Mucosa of descending colon (tissue), 3 donors: Measurements from ENCODE around the gene UCP3. TPM values are rescaled to one million over a fixed set of nuclear protein-coding genes. Genes with fewer than 3 reads are reported as not detected.

Experiments used
- ATAC-seq: fragments of 200-7000 bp; cut with Tn5 transposase; one replicate; pipeline ENCODE4 v1.9.1; 2020; ENCODE audit warnings: mild to moderate bottlenecking, moderate library complexity
- DNase-seq, 3 donors: peaks; one replicate each; pipeline ENCODE4 v3.0.0-alpha.2; 2020
- H3K36me3 ChIP-seq: fragments of 200-600 bp; one replicate; pipeline ENCODE4 v1.8.0; 2021; ENCODE audit warnings: low read depth, mild to moderate bottlenecking
- H3K4me1 ChIP-seq: fragments of 200-600 bp; one replicate; pipeline ENCODE4 v1.8.0; 2021; ENCODE audit warnings: low read depth, mild to moderate bottlenecking
- H3K4me3 ChIP-seq: fragments of 200-600 bp; one replicate; pipeline ENCODE4 v1.8.0; 2021; ENCODE audit warnings: mild to moderate bottlenecking
- H3K9me3 ChIP-seq: fragments of 200-600 bp; one replicate; pipeline ENCODE4 v1.8.0; 2021; ENCODE audit warnings: mild to moderate bottlenecking
- intact Hi-C, 2 donors: fragments of 100-400 bp; cut with DNase I in 1 of 2; cut with micrococcal nuclease in 1 of 2; formaldehyde crosslinking; loops; one replicate each; pipeline versions ENCODE4 v1.11.0 to v1.11.1; 2022; cut with DNase I, micrococcal nuclease
- long read RNA-seq, 2 donors: library from polyadenylated mRNA; unstranded; transcript quantifications; one replicate each; pipeline ENCODE4 v2.0.0, GENCODE V29; 2019 to 2021
- total RNA-seq, 3 donors: library from RNA; stranded (reverse); fragmentation: NEBNext Ultra II Directional in 2 of 3; extraction: Animal tissue kit (Norgen Biotek cat#: 25700) in 2 of 3; gene quantifications; one replicate each; pipeline versions ENCODE4 v1.2.1 to v1.2.4, GENCODE V29; 2021 to 2023
- TF ChIP-seq, protein P1 (sequence below): fragments of 200-600 bp; IDR thresholded peaks from one replicate; pipeline ENCODE4 v1.8.0; 2022; ENCODE audit warnings: antibody characterized with exemption, mild to moderate bottlenecking
- donor health status: DM: no; HTN: no; CAD: no; lungs with moderate emphysema.
- donor health status: DM: no; HTN: no; CAD: no.
- donor health status: DM: no; HTN: yes; CAD: no.

UCP3 gene, protein sequence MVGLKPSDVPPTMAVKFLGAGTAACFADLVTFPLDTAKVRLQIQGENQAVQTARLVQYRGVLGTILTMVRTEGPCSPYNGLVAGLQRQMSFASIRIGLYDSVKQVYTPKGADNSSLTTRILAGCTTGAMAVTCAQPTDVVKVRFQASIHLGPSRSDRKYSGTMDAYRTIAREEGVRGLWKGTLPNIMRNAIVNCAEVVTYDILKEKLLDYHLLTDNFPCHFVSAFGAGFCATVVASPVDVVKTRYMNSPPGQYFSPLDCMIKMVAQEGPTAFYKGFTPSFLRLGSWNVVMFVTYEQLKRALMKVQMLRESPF
- 1 to 10 TPM in 2 of 3 donors, under 1 TPM in 1; 0.90 to 2.8 (median 2.2) TPM for total RNA-seq
- long read RNA-seq, donor 1 = 0 reads
- long read RNA-seq, donor 2 = 0 reads

DNA sequence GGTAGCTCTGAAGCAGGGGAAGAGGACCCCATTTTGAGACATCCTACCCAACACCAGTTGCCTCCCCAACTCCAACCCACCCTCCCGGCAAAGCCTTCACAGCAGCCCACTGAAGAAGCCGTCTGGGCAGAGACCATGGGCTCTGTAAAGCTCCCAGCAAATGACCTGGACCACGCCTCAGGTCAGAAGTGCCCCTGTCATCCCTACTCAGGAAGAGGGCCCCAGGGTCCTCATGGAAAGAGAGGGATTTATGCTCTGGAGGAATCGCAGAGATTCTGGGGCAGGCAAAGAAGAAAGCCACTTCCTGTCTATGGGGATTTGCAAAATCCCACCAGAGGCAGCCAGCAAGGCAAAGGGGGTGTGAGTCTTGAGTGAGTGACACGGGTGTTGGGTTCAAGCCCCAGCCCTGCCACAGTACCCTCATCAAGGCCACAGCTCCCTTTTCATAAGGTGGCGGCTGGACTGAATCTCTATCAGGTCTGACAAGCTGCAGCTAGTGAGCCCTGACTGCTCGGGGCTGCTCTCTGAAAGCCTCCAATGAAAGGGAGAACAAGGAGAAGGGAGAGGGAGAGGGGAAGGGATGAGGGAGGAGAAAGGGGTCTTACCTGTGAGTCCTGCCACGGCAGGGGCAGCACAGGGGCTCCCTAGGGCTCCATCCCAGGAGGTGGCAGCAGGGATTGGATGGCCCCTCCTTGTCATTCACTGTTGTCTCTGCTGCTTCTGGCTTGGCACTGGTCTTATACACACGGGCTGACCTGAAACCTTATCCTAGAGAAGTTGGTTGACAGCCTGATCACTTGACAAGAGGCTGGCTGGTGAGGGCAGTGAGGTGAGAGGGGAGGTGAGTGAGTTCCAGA is at the start of gene UCP3:
UCP3 (minus strand) TSS at position 713 of the 857 bp plus-strand sequence. CDS start 2,043 bp downstream, outside the sequence.
- no peak within 1 kb of the TSS for H3K4me3 ChIP-seq
- ATAC-seq (no peak), DNase-seq (no peak)
- TF ChIP-seq, protein P1, sequence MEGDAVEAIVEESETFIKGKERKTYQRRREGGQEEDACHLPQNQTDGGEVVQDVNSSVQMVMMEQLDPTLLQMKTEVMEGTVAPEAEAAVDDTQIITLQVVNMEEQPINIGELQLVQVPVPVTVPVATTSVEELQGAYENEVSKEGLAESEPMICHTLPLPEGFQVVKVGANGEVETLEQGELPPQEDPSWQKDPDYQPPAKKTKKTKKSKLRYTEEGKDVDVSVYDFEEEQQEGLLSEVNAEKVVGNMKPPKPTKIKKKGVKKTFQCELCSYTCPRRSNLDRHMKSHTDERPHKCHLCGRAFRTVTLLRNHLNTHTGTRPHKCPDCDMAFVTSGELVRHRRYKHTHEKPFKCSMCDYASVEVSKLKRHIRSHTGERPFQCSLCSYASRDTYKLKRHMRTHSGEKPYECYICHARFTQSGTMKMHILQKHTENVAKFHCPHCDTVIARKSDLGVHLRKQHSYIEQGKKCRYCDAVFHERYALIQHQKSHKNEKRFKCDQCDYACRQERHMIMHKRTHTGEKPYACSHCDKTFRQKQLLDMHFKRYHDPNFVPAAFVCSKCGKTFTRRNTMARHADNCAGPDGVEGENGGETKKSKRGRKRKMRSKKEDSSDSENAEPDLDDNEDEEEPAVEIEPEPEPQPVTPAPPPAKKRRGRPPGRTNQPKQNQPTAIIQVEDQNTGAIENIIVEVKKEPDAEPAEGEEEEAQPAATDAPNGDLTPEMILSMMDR = no peak
- no peaks in the 10 kb centered on the region for H3K36me3 ChIP-seq
- H3K9me3 ChIP-seq = no peaks in the 10 kb centered on the region
- H3K4me1 ChIP-seq = no peaks in the 10 kb centered on the region
- intact Hi-C loops = no loop called here

DNA sequence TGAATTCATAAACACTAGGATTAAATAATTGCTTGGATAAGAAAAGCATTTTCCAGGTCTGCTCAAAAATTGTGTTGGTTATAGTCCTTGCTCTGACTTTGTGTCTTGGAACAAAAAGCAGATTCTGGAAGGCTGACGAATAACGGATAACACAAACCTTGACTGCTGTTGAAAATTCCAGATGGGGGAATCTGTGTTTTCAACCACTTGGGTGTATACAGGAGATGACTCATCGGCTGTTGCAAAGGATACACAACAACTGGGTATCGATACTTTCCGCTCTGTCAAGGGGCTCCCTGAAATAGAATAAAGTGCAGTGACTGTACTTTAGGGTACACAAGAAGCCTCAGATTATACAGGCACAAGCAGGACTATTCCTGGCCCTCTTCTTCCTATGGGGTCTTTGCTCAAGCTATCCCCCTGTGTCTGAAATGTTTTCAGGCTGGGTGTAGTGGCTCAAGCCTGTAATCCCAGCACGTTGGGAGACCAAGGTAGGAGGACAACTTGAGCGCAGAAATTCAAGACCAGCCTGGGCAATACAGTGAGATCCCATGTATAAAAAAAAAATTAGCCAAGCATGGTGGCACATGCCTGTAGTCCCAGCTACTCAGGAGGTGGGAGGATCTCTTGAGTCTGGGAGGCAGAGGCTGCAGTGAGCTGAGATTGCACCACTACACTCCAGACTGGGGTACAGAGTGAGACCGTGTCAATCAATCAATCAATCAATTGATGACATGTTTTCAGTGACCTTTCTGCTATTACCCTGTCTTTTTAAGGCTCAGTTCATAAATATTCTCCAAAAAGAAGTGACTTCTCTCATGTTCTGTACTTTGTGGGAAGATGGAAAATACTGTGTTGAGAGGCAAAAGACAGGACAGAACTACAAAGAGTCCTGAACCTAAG is 48.6 kb upstream of the UCP3 start:
- H3K4me1 ChIP-seq = no peaks in the 10 kb centered on the region
- DNase-seq (no peak), ATAC-seq (no peak)
- intact Hi-C loops = no loop called here
- TF ChIP-seq, protein P1 = no peak
- no peaks in the 10 kb centered on the region for H3K9me3 ChIP-seq
- no peaks in the 10 kb centered on the region for H3K36me3 ChIP-seq
- no peak overlapping the region for H3K4me3 ChIP-seq

DNA sequence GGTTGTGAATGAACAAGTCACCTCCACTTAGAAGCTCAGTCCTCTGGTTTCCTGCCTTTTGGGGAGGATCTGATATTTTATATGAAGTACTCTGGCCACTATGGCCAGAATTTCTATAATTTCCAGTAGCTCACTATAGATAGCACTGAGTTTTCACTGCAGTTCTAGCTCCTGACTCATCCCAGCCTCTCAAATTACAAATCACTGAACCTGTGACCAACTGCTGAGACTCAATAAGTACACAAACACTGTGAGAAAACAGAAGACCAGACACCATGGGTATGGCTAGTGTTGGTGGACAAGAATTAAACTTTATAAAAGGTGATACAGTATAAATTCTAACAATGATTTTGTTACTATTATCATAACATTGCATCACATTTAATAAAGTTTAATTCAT is 47.1 kb upstream of the UCP3 start:
- intact Hi-C loops = no loop called here

DNA sequence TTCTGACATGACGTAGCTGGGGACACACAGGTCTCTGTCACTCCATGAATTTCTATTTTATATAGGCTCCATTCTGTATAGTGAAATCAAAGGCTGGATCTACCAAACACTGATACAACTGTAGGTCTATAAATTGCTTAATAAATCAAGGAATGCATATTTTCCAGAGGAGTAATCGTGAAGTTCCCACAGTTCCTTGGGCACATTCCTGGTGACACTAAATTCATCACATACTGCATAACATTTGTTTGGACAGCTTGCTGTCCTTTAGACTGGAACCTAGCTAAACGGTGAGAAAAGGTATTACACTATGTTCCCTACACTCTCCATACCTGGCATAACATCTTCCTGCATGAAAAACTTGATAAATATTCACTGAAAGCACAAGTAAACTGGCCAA is 41.6 kb upstream of the UCP3 start:
- ATAC-seq (no peak), DNase-seq (no peak)
- TF ChIP-seq, protein P1 = no peak
- Histone ChIP-seq H3K4me3 (no peak overlapping the region), H3K4me1 (no peaks in the 10 kb centered on the region), H3K9me3 (no peaks in the 10 kb centered on the region), H3K36me3 (no peaks in the 10 kb centered on the region)
- intact Hi-C loops = no loop called here

More for the DNA sequence above, 47.1 kb upstream of the UCP3 start:
- TF ChIP-seq, protein P1 = no peak
- H3K9me3 ChIP-seq = no peaks in the 10 kb centered on the region
- no peak overlapping the region for H3K4me3 ChIP-seq
- no peaks in the 10 kb centered on the region for H3K4me1 ChIP-seq
- ATAC-seq (no peak), DNase-seq (no peak)
- H3K36me3 ChIP-seq = no peaks in the 10 kb centered on the region

DNA sequence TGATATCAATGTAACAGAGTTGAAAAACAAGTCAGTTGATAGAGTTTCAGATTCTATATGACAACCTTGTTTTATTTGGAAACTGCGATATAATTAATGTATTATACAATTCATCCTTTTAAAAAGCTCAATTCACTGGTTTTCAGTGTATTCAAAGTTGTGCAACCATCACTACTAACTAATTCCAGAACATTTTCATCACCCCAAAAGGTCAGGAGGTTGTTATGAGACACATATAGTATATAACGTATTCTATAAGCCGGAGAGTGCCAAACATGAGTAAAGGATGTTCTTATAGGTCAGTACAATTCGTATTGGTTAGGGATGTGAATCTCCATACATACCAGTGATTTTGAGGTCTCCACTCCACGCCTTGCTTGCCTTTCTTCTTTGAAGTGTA is 40.1 kb upstream of the UCP3 start:
- TF ChIP-seq, protein P1 = no peak
- no peaks in the 10 kb centered on the region for H3K4me1 ChIP-seq
- no peaks in the 10 kb centered on the region for H3K9me3 ChIP-seq
- no peak overlapping the region for H3K4me3 ChIP-seq
- no peak for DNase-seq
- intact Hi-C loops = no loop called here
- no peak for ATAC-seq
- no peaks in the 10 kb centered on the region for H3K36me3 ChIP-seq
